ENCODE measurements around the gene AFAP1.

- TF ChIP-seq POLR2AphosphoS5 (IDR thresholded peaks at IDR 0.05), result no peak
- no peak for TF ChIP-seq CTCF (IDR thresholded peaks at IDR 0.05)
- no peak for TF ChIP-seq POLR2A (IDR thresholded peaks at IDR 0.05)
Observed at GRCh38 chr4:7893539-7893938, 46.1 kb downstream of the AFAP1 start.
